Measurements from ENCODE around the gene CTRB1. TPM values are rescaled to one million over a fixed set of nuclear protein-coding genes. Genes with fewer than 3 reads are reported as not detected.

Gene CTRB1
- total and polyA plus RNA-seq, 8 donors = 0.12 to 0.20 (median 0.20) TPM; not detected in 5

- no peak overlapping the region for H3K27ac ChIP-seq
- ATAC-seq = no peak
- no peaks in the 10 kb centered on the region for H3K36me3 ChIP-seq
- intact Hi-C loops (cut with DNase I) = no loop called here
- no peak overlapping the region for H3K4me3 ChIP-seq
- H3K9me3 ChIP-seq = peaks cover 0 to 37% of the 10 kb centered on the region in 2 donors
- no peaks in the 10 kb centered on the region for H3K4me1 ChIP-seq
- no peak for DNase-seq
- no peaks in the 10 kb centered on the region for H3K27me3 ChIP-seq
- no peak for TF ChIP-seq CTCF (IDR thresholded peaks at IDR 0.05)
Measured at GRCh38 chr16:75179208-75179607, 39.6 kb upstream of the CTRB1 start.

GRCh38 chr16:75181630-75182029 is 37.2 kb upstream of the CTRB1 start:
- ATAC-seq = no peak
- H3K27ac ChIP-seq = no peak overlapping the region
- no peak for DNase-seq
- H3K4me1 ChIP-seq = no peaks in the 10 kb centered on the region
- peaks cover 0 to 14% of the 10 kb centered on the region in 2 donors for H3K9me3 ChIP-seq
- no peak for TF ChIP-seq CTCF (IDR thresholded peaks at IDR 0.05)
- H3K36me3 ChIP-seq = no peaks in the 10 kb centered on the region
- intact Hi-C loops (cut with DNase I) = no loop called here
- no peak overlapping the region for H3K4me3 ChIP-seq
- H3K27me3 ChIP-seq = no peaks in the 10 kb centered on the region

DNA sequence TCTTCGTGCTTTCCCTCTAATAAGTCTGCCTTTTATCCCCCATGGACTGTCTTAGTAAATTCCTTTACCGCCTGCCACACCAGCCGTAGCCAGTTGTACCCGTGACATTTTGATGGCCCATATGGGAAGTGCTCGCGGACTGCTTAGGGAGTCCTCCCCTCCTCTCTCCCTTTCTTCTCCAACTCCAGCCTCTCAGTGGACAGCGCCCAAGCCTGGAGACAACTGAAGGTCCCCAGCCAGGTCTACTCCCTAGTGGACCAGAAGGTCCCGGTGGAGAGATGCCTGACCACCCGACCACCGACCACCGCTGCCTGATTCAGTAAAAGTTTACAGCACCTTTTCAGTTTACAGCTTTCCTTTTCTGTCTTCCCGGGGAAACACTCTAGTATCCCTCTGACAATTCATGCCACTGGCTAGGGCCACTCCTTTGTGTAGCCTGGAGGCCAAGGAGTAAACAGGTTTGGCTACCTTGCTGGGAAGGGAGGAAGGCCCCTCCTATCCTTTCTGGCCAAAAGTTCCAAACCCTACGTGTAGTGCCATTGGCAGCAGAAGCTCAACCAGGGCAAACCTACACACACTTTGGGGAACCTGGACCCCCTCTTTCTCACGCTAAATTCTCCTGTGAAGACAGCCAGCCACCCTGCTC is 29.8 kb upstream of the CTRB1 start:
- Histone ChIP-seq H3K4me1 (no peaks in the 10 kb centered on the region), H3K27ac (no peak overlapping the region), H3K36me3 (no peaks in the 10 kb centered on the region), H3K4me3 (no peak overlapping the region), H3K9me3 (no peaks in the 10 kb centered on the region), H3K27me3 (peaks cover 0 to 13% of the 10 kb centered on the region in 2 donors)
- ATAC-seq = no peak
- DNase-seq = no peak
- no peak for TF ChIP-seq CTCF (IDR thresholded peaks at IDR 0.05)
- intact Hi-C loops (cut with DNase I) = no loop called here

- Histone ChIP-seq H3K4me1 (no peaks in the 10 kb centered on the region), H3K27me3 (peaks cover 0 to 13% of the 10 kb centered on the region in 2 donors), H3K27ac (no peak overlapping the region), H3K9me3 (no peaks in the 10 kb centered on the region), H3K4me3 (no peak overlapping the region), H3K36me3 (no peaks in the 10 kb centered on the region)
- intact Hi-C loops (cut with DNase I) = no loop called here
- DNase-seq (no peak), ATAC-seq (no peak)
- TF ChIP-seq CTCF (IDR thresholded peaks at IDR 0.05) = no peak
Measured at GRCh38 chr16:75189638-75190245, 29.0 kb upstream of the CTRB1 start.

DNA sequence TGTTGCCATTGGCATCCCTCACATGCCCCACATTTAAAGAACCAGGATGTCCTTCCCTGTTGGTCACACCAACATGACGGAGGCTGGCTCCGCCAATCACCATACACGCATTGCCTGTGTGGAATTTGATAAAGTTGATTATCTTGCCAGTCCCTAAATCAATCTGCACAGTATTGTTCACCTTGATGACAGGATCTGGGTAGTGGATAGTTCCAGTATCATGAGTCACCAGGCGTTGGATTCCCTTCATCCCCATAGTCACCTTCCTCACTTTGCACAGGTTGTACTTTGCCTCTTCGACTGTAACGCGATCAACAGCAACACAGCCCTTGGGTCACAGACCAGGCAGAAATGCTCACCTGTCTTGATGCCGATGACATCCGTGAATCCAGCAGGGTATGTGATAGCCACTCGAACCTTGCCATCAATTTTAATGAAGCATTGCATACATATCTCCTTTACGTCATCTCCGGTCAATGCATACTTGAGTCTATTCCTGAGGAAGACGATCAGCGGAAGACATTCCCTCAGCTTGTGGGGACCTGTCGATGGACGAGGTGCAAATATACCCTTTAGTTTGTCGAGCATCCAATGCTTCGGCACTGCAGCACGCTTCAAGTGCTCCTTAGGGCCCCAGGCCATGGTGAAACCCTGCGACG is 26.1 kb upstream of the CTRB1 start:
- intact Hi-C loops (cut with DNase I) = no loop called here
- no peak for ATAC-seq

More for the DNA sequence above, 26.1 kb upstream of the CTRB1 start:
- DNase-seq = no peak
- no peak for TF ChIP-seq CTCF (IDR thresholded peaks at IDR 0.05)
- Histone ChIP-seq H3K27me3 (peaks cover 0 to 35% of the 10 kb centered on the region in 2 donors), H3K9me3 (no peaks in the 10 kb centered on the region), H3K27ac (no peak overlapping the region), H3K4me3 (no peak overlapping the region), H3K4me1 (no peaks in the 10 kb centered on the region), H3K36me3 (no peaks in the 10 kb centered on the region)
